Activated CD4-positive, alpha-beta T cell treated with anti-CD3 and anti-CD28 coated beads, Interleukin-2, amount 10 ng/mL, durations not matched to agents 7 days and 5 days (primary cell): Measurements from ENCODE around the gene LCE1C. TPM values are rescaled to one million over a fixed set of nuclear protein-coding genes. Genes with fewer than 3 reads are reported as not detected.

ENCODE experiments used
- CTCF ChIA-PET: fragments of 350-600 bp; sonication (Branson Sonifier 250); formaldehyde crosslinking; loops from one replicate; lab custom pipeline; 2021; ENCODE audit warnings: antibody characterized with exemption; lab: Charles Lee
- POLR2A ChIA-PET: fragments of 350-600 bp; sonication (Branson Sonifier 250); formaldehyde crosslinking; loops from one replicate; lab custom pipeline; 2021; ENCODE audit warnings: antibody characterized with exemption; lab: Charles Lee
- DNase-seq: peaks from one replicate; pipeline ENCODE4 v3.0.0-alpha.2; 2020
- H3K27ac Mint-ChIP-seq: one replicate; pipeline ENCODE4 v1.8.0; 2021; ENCODE audit warnings: mild to moderate bottlenecking, moderate library complexity, mixed read lengths
- H3K27me3 Mint-ChIP-seq: one replicate; pipeline ENCODE4 v1.8.0; 2021; ENCODE audit warnings: mixed read lengths
- H3K36me3 Mint-ChIP-seq: one replicate; pipeline ENCODE4 v1.8.0; 2021; ENCODE audit warnings: low read depth, mixed read lengths
- H3K4me1 Mint-ChIP-seq: one replicate; pipeline ENCODE4 v1.8.0; 2021; ENCODE audit warnings: mixed read lengths
- H3K4me3 Mint-ChIP-seq: one replicate; pipeline ENCODE4 v1.8.0; 2021; ENCODE audit warnings: mild to moderate bottlenecking, moderate library complexity, mixed read lengths
- H3K9me3 Mint-ChIP-seq: one replicate; pipeline ENCODE4 v1.8.0; 2021; ENCODE audit warnings: mixed read lengths
- total RNA-seq, 2 experiments: library from RNA; stranded (reverse); gene quantifications; one replicate each; pipeline ENCODE4 v1.2.3, GENCODE V29; 2021

LCE1C gene
- total RNA-seq, result not detected

- no peak for DNase-seq
- H3K4me3 Mint-ChIP-seq, result no peak within 1 kb of the TSS
- H3K4me1 Mint-ChIP-seq, result no peaks in the 10 kb centered on the region
- ChIA-PET CTCF (no interaction called here), POLR2A (no interaction called here)
- H3K27ac Mint-ChIP-seq, result no peak within 1 kb of the TSS
- no peaks in the 10 kb centered on the region for H3K36me3 Mint-ChIP-seq
- H3K9me3 Mint-ChIP-seq, result no peaks in the 10 kb centered on the region
- peaks cover 7% of the 10 kb centered on the region for H3K27me3 Mint-ChIP-seq
Measured at GRCh38 chr1:152806576-152806975, at the start of gene LCE1C. LCE1C (minus strand) TSS chr1:152806651; CDS start chr1:152805478, 1,173 bp downstream.

GRCh38 chr1:152855661-152856060 is 49.2 kb upstream of the LCE1C start:
- no peak for DNase-seq
- ChIA-PET POLR2A (no interaction called here), CTCF (no interaction called here)
- Mint-ChIP-seq H3K4me1 (no peaks in the 10 kb centered on the region), H3K27me3 (peaks cover 3% of the 10 kb centered on the region), H3K4me3 (no peak overlapping the region), H3K36me3 (no peaks in the 10 kb centered on the region), H3K27ac (no peak overlapping the region), H3K9me3 (no peaks in the 10 kb centered on the region)

GRCh38 chr1:152842556-152842955 is 36.1 kb upstream of the LCE1C start, which contains the start of gene LCE6A:
LCE6A (plus strand) TSS chr1:152842856; CDS start chr1:152843521, 665 bp downstream.
- DNase-seq, result no peak
- Mint-ChIP-seq H3K27me3 (peaks cover 5% of the 10 kb centered on the region), H3K4me3 (no peak within 1 kb of the TSS), H3K4me1 (no peaks in the 10 kb centered on the region), H3K36me3 (no peaks in the 10 kb centered on the region), H3K27ac (no peak within 1 kb of the TSS), H3K9me3 (no peaks in the 10 kb centered on the region)
- ChIA-PET POLR2A (no interaction called here), CTCF (no interaction called here)

- CTCF ChIA-PET, result no interaction called here
- POLR2A ChIA-PET, result no interaction called here
- Mint-ChIP-seq H3K4me1 (no peaks in the 10 kb centered on the region), H3K27me3 (peaks cover 11% of the 10 kb centered on the region), H3K4me3 (no peak overlapping the region), H3K9me3 (no peaks in the 10 kb centered on the region), H3K36me3 (no peaks in the 10 kb centered on the region), H3K27ac (no peak overlapping the region)
- no peak for DNase-seq
Measured at GRCh38 chr1:152836870-152837269, 30.4 kb upstream of the LCE1C start.

GRCh38 chr1:152827173-152827572 is 20.7 kb upstream of the LCE1C start, which contains the start of gene LCE1A:
LCE1A (plus strand) TSS chr1:152827473; CDS start chr1:152827473, 0 bp downstream.
- Mint-ChIP-seq H3K9me3 (no peaks in the 10 kb centered on the region), H3K4me3 (no peak within 1 kb of the TSS), H3K36me3 (no peaks in the 10 kb centered on the region), H3K27me3 (peaks cover 23% of the 10 kb centered on the region), H3K27ac (no peak within 1 kb of the TSS), H3K4me1 (no peaks in the 10 kb centered on the region)
- ChIA-PET POLR2A (no interaction called here), CTCF (interaction anchor here (0.7 to 1.2 kb wide), 2 partner anchors 183 to 292 kb away, joined by 3 to 6 read pairs; no protein-coding TSS in a partner anchor)
- DNase-seq, result no peak

GRCh38 chr1:152824964-152825363 is 18.5 kb upstream of the LCE1C start:
- Mint-ChIP-seq H3K36me3 (no peaks in the 10 kb centered on the region), H3K27ac (no peak overlapping the region), H3K4me1 (no peaks in the 10 kb centered on the region), H3K9me3 (no peaks in the 10 kb centered on the region), H3K4me3 (no peak overlapping the region), H3K27me3 (peaks cover 16% of the 10 kb centered on the region)
- ChIA-PET POLR2A (no interaction called here), CTCF (interaction anchor here (0.7 kb wide), 1 partner anchor 248 kb away, joined by 3 read pairs; no protein-coding TSS in a partner anchor)
- no peak for DNase-seq

- H3K27ac Mint-ChIP-seq, result no peak overlapping the region
- H3K4me3 Mint-ChIP-seq, result no peak overlapping the region
- ChIA-PET POLR2A (no interaction called here), CTCF (no interaction called here)
- H3K4me1 Mint-ChIP-seq, result no peaks in the 10 kb centered on the region
- no peaks in the 10 kb centered on the region for H3K9me3 Mint-ChIP-seq
- DNase-seq, result no peak
- H3K27me3 Mint-ChIP-seq, result peaks cover 16% of the 10 kb centered on the region
- no peaks in the 10 kb centered on the region for H3K36me3 Mint-ChIP-seq
Measured at GRCh38 chr1:152823294-152823693, 16.8 kb upstream of the LCE1C start.

- Mint-ChIP-seq H3K9me3 (no peaks in the 10 kb centered on the region), H3K4me3 (no peak overlapping the region), H3K27me3 (no peaks in the 10 kb centered on the region), H3K27ac (no peak overlapping the region), H3K36me3 (no peaks in the 10 kb centered on the region), H3K4me1 (no peaks in the 10 kb centered on the region)
- DNase-seq, result no peak
- CTCF ChIA-PET, result no interaction called here
- POLR2A ChIA-PET, result no interaction called here
Measured at GRCh38 chr1:152817309-152817708, 10.9 kb upstream of the LCE1C start.

- peaks cover 7% of the 10 kb centered on the region for H3K27me3 Mint-ChIP-seq
- no peak for DNase-seq
- no peak within 1 kb of the TSS for H3K27ac Mint-ChIP-seq
- H3K36me3 Mint-ChIP-seq, result no peaks in the 10 kb centered on the region
- ChIA-PET CTCF (no interaction called here), POLR2A (no interaction called here)
- H3K9me3 Mint-ChIP-seq, result no peaks in the 10 kb centered on the region
- no peak within 1 kb of the TSS for H3K4me3 Mint-ChIP-seq
- H3K4me1 Mint-ChIP-seq, result no peaks in the 10 kb centered on the region
Measured at GRCh38 chr1:152811671-152812070, 5.2 kb upstream of the LCE1C start, which contains the start of gene LCE1B. LCE1B (plus strand) TSS chr1:152811971; CDS start chr1:152812447, 476 bp downstream.

GRCh38 chr1:152811050-152811449 is 4.6 kb upstream of the LCE1C start:
- DNase-seq, result no peak
- no peaks in the 10 kb centered on the region for H3K4me1 Mint-ChIP-seq
- no peak overlapping the region for H3K4me3 Mint-ChIP-seq
- no peaks in the 10 kb centered on the region for H3K36me3 Mint-ChIP-seq
- CTCF ChIA-PET, result no interaction called here
- POLR2A ChIA-PET, result no interaction called here
- H3K27ac Mint-ChIP-seq, result no peak overlapping the region
- H3K27me3 Mint-ChIP-seq, result peaks cover 7% of the 10 kb centered on the region
- no peaks in the 10 kb centered on the region for H3K9me3 Mint-ChIP-seq

- CTCF ChIA-PET, result no interaction called here
- Mint-ChIP-seq H3K27ac (no peak overlapping the region), H3K4me3 (no peak overlapping the region), H3K27me3 (peaks cover 17% of the 10 kb centered on the region), H3K36me3 (no peaks in the 10 kb centered on the region), H3K9me3 (no peaks in the 10 kb centered on the region), H3K4me1 (no peaks in the 10 kb centered on the region)
- no peak for DNase-seq
- POLR2A ChIA-PET, result no interaction called here
Measured at GRCh38 chr1:152801333-152801732, 5.1 kb downstream of the LCE1C start.

GRCh38 chr1:152796421-152796820 is 10.0 kb downstream of the LCE1C start, which contains the start of gene LCE1D:
LCE1D (plus strand) TSS chr1:152796721; CDS start chr1:152797795, 1,074 bp downstream.
- no peak for DNase-seq
- Mint-ChIP-seq H3K27ac (no peak within 1 kb of the TSS), H3K36me3 (no peaks in the 10 kb centered on the region), H3K4me1 (no peaks in the 10 kb centered on the region), H3K27me3 (peaks cover 18% of the 10 kb centered on the region), H3K4me3 (no peak within 1 kb of the TSS), H3K9me3 (no peaks in the 10 kb centered on the region)
- ChIA-PET POLR2A (no interaction called here), CTCF (no interaction called here)

GRCh38 chr1:152795686-152796085 is 10.8 kb downstream of the LCE1C start:
- H3K9me3 Mint-ChIP-seq, result no peaks in the 10 kb centered on the region
- DNase-seq, result no peak
- peaks cover 12% of the 10 kb centered on the region for H3K27me3 Mint-ChIP-seq
- ChIA-PET CTCF (no interaction called here), POLR2A (no interaction called here)
- H3K4me3 Mint-ChIP-seq, result no peak overlapping the region
- no peaks in the 10 kb centered on the region for H3K36me3 Mint-ChIP-seq
- no peaks in the 10 kb centered on the region for H3K4me1 Mint-ChIP-seq
- no peak overlapping the region for H3K27ac Mint-ChIP-seq

- Mint-ChIP-seq H3K4me3 (no peak within 1 kb of the TSS), H3K27me3 (peaks cover 13% of the 10 kb centered on the region), H3K36me3 (no peaks in the 10 kb centered on the region), H3K4me1 (no peaks in the 10 kb centered on the region), H3K9me3 (no peaks in the 10 kb centered on the region), H3K27ac (no peak within 1 kb of the TSS)
- ChIA-PET POLR2A (no interaction called here), CTCF (no interaction called here)
- DNase-seq, result no peak
Measured at GRCh38 chr1:152786077-152786476, 20.4 kb downstream of the LCE1C start, which contains the start of gene LCE1E. LCE1E (plus strand) TSS chr1:152786257; CDS start chr1:152787300, 1,043 bp downstream.
